Measurements from ENCODE around the gene MRPL12. TPM values are rescaled to one million over a fixed set of nuclear protein-coding genes. Genes with fewer than 3 reads are reported as not detected.
"Not testable (repeated sequence)": the region's sequence is repeated elsewhere in the genome, so short reads cannot be mapped to it uniquely, and the experiment has no call there.

MRPL12 gene
- polyA plus RNA-seq, 3 donors: 21.2 to 57.0 (median 38.3) TPM

DNA sequence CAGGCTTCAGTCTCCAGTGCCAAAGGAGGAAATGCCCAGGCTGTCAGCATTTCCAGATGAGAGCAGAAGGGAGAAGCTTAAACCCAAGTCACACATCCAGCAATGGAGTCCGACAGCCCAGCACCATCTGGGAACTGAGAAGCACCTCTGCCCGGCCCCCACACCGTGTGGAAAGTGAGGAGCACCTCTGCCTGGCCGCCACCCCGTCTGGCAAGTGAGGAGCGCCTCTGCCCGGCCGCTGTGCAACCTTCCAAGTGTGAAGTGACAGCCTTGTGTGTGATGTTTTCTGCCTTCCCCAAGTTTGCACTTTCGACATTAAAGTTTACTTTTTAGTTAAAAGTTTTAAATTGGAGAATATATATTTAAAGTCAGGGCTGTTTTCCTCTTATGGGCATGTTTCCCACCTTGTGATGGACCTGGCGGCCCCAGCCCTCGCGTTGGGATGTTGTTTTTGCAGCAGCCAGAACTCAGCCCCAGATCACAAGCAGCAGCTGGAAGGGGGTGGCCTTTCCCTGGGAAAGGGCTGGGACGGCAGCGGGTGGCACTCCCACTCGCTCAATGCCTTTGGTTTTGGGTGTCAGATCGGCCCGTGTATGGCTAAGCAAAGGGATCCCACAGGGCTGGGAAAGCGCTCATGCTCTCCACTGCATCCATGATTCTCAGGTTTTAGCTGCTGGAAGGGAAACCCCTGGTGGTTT is 29.5 kb upstream of the MRPL12 start:
- peaks cover 37 to 67% of the 10 kb centered on the region in 2 donors for H3K36me3 Mint-ChIP-seq
- H3K36me3 ChIP-seq (replicated peaks in 1 of 2; ENCODE audit: control insufficient read depth in 1 of 2, insufficient read depth in 2 of 2, low read length in 2 of 2): peaks cover 43 to 63% of the 10 kb centered on the region in 2 donors
- intact Hi-C loops (cut with micrococcal nuclease): no loop called here

DNA sequence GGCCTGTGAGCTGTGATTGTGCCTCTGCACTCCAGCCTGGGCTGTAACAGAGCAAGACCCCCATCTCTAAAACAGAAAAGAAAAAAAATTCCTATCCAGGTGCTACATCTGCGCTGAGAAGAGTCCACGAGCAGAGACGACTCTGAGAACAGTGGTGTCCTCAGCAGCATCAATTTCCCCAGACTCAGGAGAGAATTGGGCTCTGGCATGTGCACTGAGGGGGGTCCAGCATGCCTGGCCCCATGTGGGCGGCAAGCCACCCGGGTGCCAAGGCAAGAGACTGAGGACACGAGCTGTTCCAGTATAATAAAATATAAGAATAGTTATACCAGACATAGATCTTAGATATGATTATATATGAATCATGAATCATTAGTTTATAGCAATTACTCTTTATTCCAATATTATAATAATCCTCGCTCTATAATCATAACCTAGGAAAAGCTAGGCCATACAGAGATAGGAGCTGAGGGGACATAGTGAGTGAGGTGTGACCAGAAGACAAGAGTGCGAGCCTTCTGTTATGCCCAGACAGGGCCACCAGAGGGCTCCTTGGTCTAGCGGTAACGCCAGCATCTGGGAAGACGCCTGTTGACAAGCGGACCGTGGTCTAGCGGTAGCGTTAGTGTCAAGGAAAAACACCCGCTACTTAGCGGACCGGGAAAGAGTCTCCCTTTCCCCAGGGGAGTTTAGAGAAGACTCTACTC is 27.5 kb upstream of the MRPL12 start:
- H3K9me3 Mint-ChIP-seq; H3K9ac ChIP-seq (ENCODE audit: insufficient read depth, low read length, poor library complexity, severe bottlenecking); intact Hi-C loops (cut with micrococcal nuclease); H3K27me3 ChIP-seq (ENCODE audit: control insufficient read depth in 2 of 2, insufficient read depth in 2 of 2, low read length in 2 of 2); H3K4me2 ChIP-seq (replicated peaks; ENCODE audit: extremely low read depth, low read length, poor library complexity, severe bottlenecking); H3K27me3 Mint-ChIP-seq (ENCODE audit: low read depth in 3 of 3); H2AFZ ChIP-seq (ENCODE audit: insufficient read depth, low read depth, low read length, poor library complexity, severe bottlenecking); H3K4me1 Mint-ChIP-seq; H3K9me3 ChIP-seq (replicated peaks in 1 of 2; ENCODE audit: control insufficient read depth in 1 of 2, insufficient read depth in 1 of 2, low read length in 2 of 2); H3K27ac ChIP-seq (ENCODE audit: low read depth in 1 of 2, low read length in 2 of 2); H3K79me2 ChIP-seq (ENCODE audit: insufficient read depth, low read length); H3K4me3 Mint-ChIP-seq; H3K4me1 ChIP-seq (ENCODE audit: control insufficient read depth in 1 of 2, insufficient read depth in 2 of 2, low read length in 2 of 2); H4K20me1 ChIP-seq (ENCODE audit: insufficient read depth, low read length); H3K4me3 ChIP-seq (replicated peaks in 1 of 3; ENCODE audit: low read depth in 2 of 3, low read length in 3 of 3): not testable (repeated sequence)
- TF ChIP-seq, protein P1, sequence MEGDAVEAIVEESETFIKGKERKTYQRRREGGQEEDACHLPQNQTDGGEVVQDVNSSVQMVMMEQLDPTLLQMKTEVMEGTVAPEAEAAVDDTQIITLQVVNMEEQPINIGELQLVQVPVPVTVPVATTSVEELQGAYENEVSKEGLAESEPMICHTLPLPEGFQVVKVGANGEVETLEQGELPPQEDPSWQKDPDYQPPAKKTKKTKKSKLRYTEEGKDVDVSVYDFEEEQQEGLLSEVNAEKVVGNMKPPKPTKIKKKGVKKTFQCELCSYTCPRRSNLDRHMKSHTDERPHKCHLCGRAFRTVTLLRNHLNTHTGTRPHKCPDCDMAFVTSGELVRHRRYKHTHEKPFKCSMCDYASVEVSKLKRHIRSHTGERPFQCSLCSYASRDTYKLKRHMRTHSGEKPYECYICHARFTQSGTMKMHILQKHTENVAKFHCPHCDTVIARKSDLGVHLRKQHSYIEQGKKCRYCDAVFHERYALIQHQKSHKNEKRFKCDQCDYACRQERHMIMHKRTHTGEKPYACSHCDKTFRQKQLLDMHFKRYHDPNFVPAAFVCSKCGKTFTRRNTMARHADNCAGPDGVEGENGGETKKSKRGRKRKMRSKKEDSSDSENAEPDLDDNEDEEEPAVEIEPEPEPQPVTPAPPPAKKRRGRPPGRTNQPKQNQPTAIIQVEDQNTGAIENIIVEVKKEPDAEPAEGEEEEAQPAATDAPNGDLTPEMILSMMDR (IDR thresholded peaks at IDR 0.05): peak; percentile 82
- Mint-ChIP-seq H3K27ac (peak overlapping the region in 1 of 7 donors; percentile 55), H3K36me3 (peaks cover 27 to 50% of the 10 kb centered on the region in 2 donors)
- WGBS (ENCODE audit: insufficient coverage): 67% methylated on average over 3 of the region's 18 CpGs
- H3K36me3 ChIP-seq (replicated peaks in 1 of 2; ENCODE audit: control insufficient read depth in 1 of 2, insufficient read depth in 2 of 2, low read length in 2 of 2): peaks cover 37 to 49% of the 10 kb centered on the region in 2 donors
- peak in 1 of 3 donors; percentile 7 for DNase-seq

More for the DNA sequence above, 29.5 kb upstream of the MRPL12 start:
- WGBS (ENCODE audit: insufficient coverage): 90% methylated on average over 13 of the region's 18 CpGs
- Histone ChIP-seq H3K4me3 (replicated peaks in 1 of 3; ENCODE audit: low read depth in 2 of 3, low read length in 3 of 3) (no peak overlapping the region), H3K4me1 (ENCODE audit: control insufficient read depth in 1 of 2, insufficient read depth in 2 of 2, low read length in 2 of 2) (no peaks in the 10 kb centered on the region), H3K79me2 (ENCODE audit: insufficient read depth, low read length) (peaks cover 15% of the 10 kb centered on the region), H3K27ac (ENCODE audit: low read depth in 1 of 2, low read length in 2 of 2) (no peak overlapping the region), H3K27me3 (ENCODE audit: control insufficient read depth in 2 of 2, insufficient read depth in 2 of 2, low read length in 2 of 2) (no peaks in the 10 kb centered on the region), H4K20me1 (ENCODE audit: insufficient read depth, low read length) (peaks cover 5% of the 10 kb centered on the region), H2AFZ (ENCODE audit: insufficient read depth, low read depth, low read length, poor library complexity, severe bottlenecking) (no peak overlapping the region), H3K9me3 (replicated peaks in 1 of 2; ENCODE audit: control insufficient read depth in 1 of 2, insufficient read depth in 1 of 2, low read length in 2 of 2) (no peaks in the 10 kb centered on the region), H3K9ac (ENCODE audit: insufficient read depth, low read length, poor library complexity, severe bottlenecking) (no peak overlapping the region), H3K4me2 (replicated peaks; ENCODE audit: extremely low read depth, low read length, poor library complexity, severe bottlenecking) (no peak overlapping the region)
- Mint-ChIP-seq H3K4me1 (no peaks in the 10 kb centered on the region), H3K27ac (peak overlapping the region in 2 of 7 donors; percentile 20 to 46), H3K9me3 (peaks cover 0 to 3% (median 0%) of the 10 kb centered on the region in 7 donors), H3K4me3 (no peak overlapping the region), H3K27me3 (ENCODE audit: low read depth in 3 of 3) (no peaks in the 10 kb centered on the region)
- TF ChIP-seq, protein P1 (IDR thresholded peaks at IDR 0.05): no peak
- no peak for DNase-seq

Measured in CD14-positive monocyte (primary cell).